NCI-H2196 (cell line): ENCODE data around the gene SUSD6.
A peak's percentile ranks its signal among the peaks of the same experiment; 100 is the strongest.
"Not testable (repeated sequence)": the region's sequence is repeated elsewhere in the genome, so short reads cannot be mapped to it uniquely, and the experiment has no call there.

Experiments
- DNase-seq: peaks from one replicate; lab custom pipeline; 2025; ENCODE audit not compliant: unreplicated experiment; lab: John Stamatoyannopoulos, UW

SUSD6 gene

GRCh38 chr14:69647642-69648041 is 36.2 kb downstream of the SUSD6 start:
- not testable (repeated sequence) for DNase-seq

DNA sequence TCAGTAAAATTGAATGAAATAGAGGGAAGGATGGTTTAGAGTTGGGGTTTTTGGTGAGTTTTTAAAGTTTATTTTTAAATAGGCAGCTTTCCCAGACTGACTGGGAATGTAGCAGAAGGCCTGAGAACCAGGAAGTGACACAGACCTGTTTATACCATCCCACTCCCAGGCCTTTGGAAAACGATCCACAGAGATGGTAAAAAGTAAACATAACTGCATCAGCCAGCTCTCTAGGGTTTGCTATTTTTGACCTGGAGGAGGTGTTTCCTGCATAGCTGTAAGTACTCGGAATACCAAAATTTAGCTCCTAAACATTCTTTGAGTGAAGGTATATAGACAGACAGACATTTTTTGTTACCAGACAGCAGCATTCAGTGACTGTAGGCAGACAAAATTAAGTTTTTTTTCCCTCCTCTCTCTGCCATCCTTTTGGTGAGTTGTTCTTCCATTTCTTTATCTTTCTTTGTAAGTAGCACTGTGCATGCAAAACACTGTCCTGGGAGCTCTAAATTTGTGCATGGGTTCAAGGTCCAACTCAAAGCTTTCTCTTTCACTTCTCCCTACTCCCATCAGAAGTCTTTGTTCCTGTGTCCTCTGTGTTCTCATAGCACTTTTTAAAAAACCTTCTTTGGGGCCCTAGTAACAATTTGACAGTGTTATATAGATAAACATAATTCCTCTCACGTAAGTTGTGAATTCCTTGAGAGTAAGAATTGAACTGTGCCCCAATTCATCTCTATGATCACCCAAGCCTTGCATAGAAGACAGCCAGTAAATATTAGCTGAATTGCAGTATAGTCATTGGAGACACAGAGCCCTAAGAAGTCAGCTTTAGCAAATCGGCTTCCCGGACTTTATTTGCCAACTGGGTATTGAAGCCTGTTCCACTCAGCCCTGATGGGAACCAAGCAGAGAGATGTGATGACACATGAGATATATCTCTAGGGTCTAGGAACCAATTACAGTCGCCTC is 37.4 kb downstream of the SUSD6 start:
- peak; percentile 36 for DNase-seq

GRCh38 chr14:69650948-69651369 is 39.6 kb downstream of the SUSD6 start:
- no peak for DNase-seq

GRCh38 chr14:69651664-69652063 is 40.3 kb downstream of the SUSD6 start:
- no peak for DNase-seq

DNA sequence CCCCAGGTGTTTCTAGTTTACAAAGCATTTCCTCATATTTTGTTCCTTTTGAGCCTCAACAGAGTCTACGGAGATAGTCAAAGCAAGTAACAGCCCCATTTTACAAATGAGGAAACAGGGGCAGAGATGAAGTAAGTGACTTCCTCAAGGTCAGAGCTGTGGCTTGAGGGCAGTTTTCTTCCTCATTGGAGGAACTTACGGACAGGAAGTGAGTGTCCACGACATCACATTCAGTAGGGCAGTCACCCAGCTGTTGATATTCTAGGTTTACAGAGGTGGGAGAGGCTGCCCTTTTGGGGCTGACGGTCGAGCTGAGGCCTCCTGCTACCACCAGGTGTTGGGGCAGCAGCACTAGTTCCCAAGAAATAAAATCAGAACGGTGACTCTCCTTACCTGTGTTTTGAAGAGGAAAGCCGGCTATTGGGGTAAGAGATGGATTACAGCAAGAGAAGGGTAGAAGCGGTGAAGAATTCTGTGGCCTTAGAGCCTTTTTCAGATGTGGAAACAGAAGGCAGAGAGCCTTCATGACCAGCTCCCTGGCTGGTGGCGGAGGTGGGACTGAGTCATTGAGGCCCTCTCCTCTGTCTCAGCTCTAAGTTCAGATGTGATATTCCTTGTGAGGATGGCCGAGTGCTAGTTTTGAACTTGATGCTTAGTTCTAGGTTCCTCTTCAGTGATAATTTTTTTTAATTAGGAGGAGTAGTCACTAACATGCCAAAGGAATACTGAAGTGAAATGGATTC is 41.7 kb downstream of the SUSD6 start:
- DNase-seq: no peak

DNA sequence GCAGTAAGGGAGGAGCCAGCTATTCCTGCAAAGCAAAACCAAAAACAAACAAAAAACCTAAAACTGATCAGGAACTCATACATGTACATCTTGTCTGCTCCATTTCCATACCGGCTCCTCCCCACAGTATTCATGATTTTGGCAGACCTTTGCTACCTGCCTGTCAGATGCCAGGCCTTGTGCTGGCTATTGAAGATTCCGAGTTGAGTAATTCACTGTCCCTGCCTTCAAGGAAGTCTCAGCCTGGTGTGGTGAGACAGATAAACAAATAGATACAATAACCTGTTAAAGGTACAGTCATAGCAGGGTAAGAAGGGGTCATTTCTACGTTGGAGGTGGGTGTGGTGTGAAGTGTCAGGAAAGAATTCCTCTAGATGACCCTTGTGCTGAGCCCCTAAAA is 42.7 kb downstream of the SUSD6 start:
- peak; percentile 25 for DNase-seq

GRCh38 chr14:69657950-69658355 is 46.6 kb downstream of the SUSD6 start:
- DNase-seq: peak; percentile 25

DNA sequence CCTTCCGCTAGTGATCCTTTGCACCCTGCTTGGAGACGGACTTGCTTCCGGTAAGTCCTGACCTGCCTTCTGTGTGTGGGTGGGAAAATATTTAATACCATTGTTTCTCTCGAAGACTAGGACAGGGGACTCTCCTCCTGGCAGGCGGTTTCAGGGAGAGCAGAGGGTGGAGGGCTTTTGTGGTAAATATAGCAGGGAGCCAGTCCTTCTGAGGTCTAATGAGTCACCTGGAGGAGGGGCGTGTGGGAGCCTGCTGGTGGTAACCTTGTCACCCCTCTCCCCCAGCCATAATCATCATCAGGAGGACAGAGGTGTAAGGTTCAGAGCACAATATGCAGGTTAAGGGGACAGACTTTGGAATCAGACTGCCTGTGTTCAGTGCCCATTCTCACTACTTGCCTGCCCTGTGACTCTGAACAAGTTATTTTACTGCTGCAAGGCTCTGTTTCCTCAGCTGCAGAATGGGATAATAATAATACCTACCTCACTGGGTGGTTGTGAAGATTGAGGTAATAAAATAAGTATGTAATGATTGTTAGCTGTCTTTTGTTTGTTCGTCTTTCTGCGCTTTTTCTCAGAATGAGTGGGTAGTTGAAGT is 47.4 kb downstream of the SUSD6 start:
- DNase-seq: no peak

- DNase-seq: no peak
Measured at GRCh38 chr14:69660344-69661193, 49.2 kb downstream of the SUSD6 start.

GRCh38 chr14:69661194-69661537 is 49.8 kb downstream of the SUSD6 start:
- DNase-seq: no peak

DNA sequence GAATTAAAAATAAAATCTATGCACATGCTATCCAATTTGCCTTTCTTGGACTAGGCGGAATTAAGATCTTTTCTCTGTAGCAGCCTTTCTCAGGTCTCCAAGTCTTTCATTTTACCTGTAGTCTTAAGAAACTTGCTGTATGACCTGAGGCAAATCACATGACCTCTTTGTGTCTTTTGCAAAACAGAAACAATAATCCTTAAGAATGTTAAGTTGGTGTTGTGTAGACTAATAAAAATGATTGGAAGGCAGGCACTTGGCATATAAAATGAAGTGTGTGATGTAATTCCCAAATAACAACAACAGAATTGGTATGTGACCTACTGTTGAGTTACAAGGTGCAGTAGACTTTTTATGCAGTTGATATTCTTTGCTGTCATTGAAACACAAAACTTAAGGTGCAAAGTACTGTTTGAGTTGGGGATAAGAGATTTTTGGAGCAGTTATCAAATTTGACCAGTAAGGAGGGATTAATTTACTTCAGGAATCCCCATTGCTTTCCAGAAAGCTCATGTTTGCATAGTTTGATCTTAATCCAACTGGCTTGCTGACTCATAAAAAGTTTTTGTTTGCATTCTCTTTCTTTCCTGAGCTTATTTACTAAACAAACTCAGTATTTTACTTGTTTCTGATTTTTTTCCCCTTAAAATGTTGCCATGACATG is 51.4 kb downstream of the SUSD6 start:
- peak; percentile 17 for DNase-seq

- DNase-seq: no peak
Measured at GRCh38 chr14:69663300-69663643, 51.9 kb downstream of the SUSD6 start.

DNA sequence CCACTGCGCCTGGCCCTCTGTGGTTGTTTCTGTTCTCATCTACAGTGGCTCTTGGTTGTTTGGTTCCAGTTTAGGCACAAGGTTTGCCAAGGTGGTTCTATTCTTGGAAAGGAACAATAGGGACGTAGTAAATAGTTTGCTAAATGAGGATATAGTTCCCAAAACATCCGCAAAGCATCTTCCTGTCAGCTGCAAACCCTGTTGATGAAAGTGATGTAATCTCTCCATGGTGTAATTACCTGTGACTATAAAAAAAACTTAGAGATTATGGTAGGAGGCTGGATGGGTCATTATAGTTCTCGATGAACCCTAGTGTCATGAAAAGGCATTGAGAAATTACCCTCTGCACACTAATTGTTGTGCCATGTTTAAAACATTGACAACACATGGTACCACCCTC is 52.9 kb downstream of the SUSD6 start:
- DNase-seq: no peak

DNA sequence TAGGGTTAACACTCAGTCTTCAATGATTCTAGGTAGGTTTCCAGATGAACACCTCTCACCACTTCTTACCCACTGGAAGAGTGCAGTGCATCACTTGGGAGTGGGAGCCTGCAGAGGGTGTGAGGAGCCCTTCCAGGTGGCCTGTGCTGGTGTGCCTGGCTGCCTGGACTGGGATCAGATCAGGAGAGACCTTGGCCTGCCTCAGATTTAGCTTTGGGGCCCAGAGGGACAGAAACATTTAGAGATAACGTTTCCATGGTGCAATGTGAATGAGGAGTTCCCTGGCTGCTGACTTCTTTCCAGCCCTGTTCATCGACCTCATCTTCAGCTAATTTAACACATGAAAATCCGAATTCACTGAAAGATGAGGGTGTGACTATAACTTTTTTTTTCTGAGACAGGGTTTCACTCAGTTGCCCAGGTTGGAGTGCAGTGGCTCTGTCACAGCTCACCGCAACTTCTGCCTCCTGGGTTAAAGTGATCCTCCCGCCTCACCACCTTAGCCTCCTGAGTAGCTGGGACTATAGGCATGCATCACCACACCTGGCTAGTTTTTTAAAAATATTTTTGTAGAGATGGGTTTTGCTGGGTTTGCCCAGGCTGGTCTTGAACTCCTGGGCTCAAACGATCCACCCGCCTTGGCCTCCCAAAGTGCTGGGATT is 53.6 kb downstream of the SUSD6 start:
- DNase-seq: no peak

GRCh38 chr14:69665631-69666030 is 54.2 kb downstream of the SUSD6 start:
- DNase-seq: no peak

DNA sequence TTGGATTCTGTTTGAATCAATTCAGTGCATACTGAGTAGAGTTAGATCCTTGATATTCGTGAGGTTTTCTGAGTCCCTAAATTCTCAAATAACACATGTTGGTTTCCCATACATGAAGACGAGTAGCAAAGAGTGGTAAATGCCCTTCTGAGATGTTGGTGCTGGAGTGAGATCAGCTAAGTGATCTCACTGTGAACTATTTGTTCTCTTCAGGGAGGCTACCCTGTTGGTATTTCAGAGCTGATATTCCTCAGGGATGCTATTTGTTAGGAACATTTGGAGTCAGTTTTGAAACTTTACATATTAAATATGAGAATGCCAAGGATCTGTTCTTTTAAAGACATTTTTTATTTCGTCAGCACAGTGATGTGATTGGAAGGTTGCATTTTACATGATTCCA is 54.7 kb downstream of the SUSD6 start:
- no peak for DNase-seq

DNA sequence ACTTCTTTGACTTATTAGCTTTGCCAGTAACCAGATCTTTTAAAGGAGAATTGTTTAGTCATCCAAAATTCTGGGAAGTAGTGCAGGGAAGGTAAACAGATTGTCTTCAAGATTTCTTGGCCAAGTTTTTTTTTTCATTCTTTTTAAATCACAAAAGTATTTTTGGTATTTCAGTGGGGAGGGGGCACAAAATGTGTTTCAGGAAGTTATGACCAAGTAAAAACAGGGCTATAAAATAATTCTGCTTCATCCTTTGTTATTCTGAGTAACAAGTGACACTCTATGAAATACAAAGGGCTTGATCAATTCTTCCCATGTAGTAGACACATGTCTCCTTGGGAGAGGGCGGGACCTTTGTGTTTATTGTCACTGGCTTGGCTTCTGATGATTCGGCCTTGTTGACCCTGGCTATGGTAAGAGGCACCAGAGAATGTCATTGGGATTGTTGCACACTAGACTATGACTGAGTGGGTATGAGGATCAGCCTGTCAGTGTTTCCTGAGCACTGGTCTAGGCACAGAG is 55.4 kb downstream of the SUSD6 start:
- no peak for DNase-seq

DNA sequence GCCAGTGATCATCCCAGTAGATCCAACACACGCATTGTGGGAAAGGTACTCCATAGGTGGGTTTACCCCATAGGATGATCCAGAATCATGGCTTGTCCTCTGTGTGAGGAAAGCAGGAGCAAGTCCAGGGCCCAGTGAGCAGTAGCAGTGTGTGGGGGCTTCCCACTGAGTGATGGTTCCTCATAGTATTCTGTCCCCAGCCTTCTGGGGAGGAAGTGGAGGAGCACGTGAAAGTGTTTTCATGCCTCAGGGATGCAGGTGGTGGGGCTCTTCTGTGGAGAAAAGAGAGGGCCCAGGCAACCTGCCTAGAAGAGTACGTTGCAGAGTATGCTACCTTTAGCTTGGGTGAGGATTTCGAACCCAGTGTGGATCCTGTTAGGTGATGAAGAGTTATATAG is 56.5 kb downstream of the SUSD6 start:
- no peak for DNase-seq

DNA sequence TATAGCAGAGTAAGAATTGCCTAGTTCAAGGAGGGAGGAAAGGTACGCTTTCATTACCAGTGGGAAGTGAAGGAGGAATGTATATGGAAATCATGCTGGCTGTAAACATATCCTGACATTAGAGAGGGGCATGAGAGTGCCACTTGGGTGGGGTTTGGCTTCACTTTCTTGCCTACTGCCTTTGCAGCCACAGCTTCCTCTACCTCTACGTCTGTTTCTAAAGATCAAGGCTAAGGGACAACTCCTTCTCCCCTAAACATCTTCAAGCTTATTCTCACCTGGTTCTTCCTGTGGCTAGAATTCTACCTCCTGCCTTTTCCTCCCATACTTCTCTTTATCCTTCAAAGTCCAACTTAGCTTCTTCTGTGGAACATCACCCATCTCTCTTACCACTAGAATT is 58.0 kb downstream of the SUSD6 start:
- DNase-seq: no peak

GRCh38 chr14:69670093-69670492 is 58.7 kb downstream of the SUSD6 start:
- no peak for DNase-seq
